Activated CD4-positive, alpha-beta T cell treated with anti-CD3 and anti-CD28 coated beads, Interleukin-2, amount 50 U/mL, for 4 hours (primary cell): Measurements from ENCODE around the gene CPTP.

ENCODE experiments used
- DNase-seq, 2 experiments: peaks; one replicate each; pipeline ENCODE4 v3.0.0-alpha.2; 2020

The CPTP gene

DNA sequence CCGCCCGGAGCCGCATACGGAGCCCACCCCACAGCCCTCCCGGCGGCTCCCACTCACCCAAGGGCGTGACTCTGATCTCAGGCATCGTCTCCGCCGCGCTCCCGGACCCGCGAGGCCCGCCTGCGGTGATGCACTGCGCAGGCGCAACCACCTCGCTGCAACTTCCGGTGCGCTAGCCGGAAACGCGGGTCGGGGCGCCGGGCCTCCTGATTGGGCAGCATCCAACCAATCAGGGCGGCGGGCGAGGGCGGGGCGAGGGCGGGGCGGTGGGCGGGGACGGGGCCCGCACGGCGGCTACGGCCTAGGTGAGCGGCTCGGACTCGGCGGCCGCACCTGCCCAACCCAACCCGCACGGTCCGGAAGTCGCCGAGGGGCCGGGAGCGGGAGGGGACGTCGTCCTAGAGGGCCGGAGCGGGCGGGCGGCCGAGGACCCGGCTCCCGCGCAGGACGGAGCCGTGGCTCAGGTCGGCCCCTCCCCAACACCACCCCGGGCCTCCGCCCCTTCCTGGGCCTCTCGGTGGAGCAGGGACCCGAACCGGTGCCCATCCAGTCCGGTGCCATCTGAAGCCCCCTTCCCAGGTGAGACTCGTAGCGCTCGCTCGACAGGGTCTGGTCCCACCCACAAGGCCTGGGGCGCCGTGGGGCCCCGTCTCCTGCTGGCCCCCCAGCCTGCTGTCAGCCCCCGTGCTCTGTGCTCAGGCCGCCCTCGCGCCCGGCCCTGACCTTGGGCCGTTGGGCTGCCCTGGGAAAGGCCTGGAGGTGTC, at the start of gene CPTP, which contains the start of gene INTS11:
Gene CPTP (plus strand): TSS at position 279 of the 764 bp plus-strand sequence. CDS start 2,109 bp downstream, outside the sequence.
Gene INTS11 (minus strand): TSS at position 137 of the 764 bp plus-strand sequence. CDS start 52 bp downstream, at position 85.
- peak; percentile 93 to 96 for DNase-seq

DNA sequence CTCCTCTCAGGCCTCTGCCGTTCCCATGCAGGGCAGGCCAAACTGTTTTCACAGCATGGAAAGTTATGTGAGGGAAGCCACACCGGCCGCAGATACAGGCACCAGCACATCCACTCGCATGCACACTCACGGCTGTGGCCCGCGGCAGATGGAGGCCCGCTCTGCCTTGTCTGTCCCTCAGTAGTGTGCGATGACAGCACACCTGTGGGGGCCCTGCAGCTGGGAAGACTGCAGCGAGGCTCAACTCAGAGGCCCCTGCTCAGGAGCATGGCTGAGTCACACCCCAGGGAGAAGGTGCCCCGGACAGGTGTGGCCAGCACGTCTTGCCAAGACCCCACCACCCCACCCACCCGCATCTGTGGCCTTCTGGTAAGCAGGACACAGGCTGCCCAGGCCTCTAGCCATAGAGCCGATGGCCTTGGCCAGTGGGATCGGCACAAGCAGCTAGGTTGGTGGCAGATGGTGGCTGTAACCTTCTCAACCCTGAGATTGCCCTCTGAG, 49.6 kb upstream of the CPTP start:
- no peak for DNase-seq

DNA sequence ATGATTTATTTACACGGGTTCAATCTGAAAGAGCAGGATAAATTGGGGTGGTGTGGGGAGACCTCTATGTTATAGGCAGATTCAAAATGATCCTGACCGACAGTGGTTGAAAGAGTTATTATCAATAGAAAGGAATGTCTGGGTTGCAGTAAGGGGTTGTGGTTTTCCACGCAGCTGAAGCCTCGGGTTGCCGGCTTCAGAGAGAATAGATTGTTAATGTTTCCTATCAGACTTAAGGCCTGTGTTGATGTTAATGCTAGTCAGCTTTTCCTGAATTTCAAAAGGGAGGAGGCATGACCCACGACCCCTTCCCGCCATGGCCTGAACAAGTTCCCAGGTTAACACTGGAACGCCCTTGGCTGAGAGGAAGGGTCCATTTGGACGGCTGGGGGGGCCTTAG, 48.8 kb upstream of the CPTP start:
- no peak for DNase-seq

DNA sequence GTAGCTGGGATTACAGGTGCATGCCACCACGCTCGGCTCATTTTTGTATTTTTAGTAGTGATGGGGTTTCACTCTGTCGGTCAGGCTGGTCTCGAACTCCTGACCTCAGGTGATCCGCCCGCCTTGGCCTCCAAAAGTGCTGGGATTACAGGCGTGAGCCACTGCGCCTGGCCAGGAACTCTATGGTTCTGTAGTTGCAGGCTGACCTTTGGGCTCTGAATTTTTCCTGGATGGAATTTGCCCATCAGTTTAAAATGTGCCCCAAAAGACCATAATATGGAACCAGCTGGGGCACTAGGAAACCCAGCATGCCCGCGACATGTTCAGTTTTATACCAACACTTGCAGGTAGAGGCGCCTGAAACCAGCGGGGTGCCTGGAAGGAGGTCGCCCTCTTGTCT, 46.0 kb upstream of the CPTP start:
- DNase-seq, result no peak

DNA sequence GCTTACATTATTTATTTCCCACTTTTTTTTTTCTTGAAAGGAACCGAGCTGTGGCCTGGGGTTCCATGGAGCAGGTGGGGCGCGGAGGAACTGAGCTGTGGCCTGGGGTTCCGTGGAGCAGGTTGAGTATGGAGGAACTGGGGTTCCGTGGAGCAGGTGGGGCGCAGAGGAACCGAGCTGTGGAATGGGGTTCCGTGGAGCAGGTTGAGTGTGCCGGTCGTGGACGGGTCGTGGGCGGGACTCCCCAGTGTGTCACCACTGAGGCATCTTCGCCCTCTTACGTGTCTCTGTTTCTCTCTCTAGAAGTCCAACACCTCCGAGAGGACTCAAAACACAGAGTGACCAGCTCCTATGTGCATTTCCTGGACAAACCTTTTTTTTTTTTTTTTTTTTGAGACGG, 45.6 kb upstream of the CPTP start:
- no peak for DNase-seq

DNA sequence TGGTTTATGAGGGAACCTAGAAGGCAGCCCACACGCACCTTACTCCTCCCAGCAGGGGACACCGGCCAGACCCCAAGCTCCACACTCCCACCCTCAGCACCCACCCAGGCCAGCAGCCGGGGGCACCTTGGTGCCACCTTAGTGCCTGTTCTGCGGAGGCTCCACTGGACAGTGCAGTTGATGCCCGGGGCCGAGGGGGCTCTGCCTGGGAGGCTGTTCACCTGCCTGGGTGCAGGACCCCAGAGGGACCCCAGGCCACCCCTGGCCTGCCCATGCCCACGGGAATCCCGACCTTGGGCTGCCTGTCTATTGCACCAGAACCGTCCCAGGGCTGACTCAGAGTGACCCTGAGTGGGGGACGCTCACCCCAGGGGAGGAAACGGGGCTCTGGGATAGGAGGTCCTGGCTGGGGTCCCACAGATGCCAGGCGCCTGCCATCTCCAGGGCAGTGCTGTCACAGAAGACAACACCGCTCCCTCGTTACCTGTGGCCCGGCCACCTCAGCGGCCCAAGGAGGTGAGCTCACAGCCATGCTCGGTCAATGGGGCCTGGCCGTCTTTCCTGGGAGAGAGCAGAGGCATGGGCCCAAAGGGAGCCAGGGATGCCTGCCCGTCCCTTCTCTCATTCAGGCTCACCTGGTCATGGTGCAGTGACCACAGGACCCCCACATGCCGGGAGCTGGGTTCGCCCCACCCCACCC, 43.7 kb upstream of the CPTP start:
- DNase-seq, result no peak

DNA sequence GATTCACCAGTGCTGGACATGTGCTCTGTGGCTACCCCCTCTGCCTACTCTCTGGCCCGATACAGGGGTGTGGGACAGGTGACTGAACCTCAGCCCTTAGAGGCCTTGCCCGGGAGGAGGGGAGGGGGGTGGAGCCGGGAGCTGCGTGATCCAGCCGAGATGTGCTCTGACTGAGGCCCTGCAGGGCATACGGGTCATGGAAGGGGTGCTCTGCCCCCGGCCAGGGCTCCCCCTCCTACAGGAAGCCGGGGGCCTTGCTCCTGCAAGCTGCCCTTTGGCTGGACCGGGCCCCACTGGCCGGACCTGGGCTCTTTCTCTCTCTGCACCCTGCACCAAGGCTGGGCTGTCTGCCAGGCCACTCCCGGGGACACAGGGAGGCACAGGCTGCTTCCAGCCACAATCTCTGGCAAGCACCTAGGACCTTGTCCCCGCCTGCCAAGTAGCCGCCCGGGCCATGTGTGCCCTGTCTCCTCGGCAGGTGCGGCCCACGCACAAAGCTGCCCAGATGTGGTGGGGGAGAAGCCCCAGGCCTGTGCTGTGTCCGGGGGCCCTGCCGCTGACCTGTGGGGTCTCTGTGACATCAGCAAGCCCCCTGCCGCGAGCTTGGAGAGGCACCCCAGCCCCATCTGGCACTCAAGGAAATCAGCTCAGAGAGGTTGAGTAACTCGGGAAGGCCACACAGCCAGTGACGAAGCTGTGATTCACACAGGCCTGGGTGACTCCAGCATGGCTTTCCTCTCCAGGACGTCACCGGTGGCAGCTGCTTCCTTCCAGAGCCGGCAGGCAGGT, 42.9 kb upstream of the CPTP start:
- DNase-seq, result no peak

DNA sequence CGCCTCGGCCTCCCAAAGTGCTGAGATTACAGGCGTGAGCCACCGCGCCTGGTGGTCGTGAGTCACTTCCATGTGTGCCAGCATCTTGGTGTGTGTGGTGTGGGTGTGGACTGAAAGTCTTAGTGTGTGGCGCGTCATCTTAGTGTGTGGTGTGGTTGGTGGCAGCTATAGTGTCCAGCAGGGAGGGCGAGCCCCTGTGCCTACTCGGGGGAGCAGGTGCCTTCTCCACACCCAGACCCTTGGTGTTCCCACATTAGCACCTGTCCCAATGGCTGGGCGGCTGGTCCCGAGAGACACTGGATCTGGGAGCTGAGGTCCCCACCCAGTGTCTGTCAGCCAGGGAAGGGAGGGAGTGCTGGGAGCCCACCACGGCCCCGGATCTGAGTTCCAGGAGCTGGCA, 41.6 kb upstream of the CPTP start:
- no peak for DNase-seq

DNA sequence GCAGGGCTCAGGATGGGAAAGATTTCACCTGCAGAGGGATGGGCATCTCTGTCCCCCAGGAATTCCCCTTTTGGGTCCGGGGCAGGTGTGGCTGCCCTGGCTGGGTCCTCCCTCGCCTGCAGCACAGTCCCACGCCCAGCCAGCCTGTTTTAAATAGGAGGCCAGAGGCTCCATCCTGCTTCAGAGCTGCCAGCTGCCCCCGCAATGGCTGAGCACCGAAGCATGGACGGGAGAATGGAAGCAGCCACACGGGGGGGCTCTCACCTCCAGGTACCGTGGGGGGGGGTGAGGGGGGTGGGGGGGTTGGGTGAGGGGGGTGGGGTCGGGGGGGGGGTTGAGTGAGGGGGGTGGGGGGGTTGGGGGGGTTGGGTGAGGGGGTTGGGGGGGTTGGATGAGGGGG, 40.8 kb upstream of the CPTP start:
- no peak for DNase-seq

DNA sequence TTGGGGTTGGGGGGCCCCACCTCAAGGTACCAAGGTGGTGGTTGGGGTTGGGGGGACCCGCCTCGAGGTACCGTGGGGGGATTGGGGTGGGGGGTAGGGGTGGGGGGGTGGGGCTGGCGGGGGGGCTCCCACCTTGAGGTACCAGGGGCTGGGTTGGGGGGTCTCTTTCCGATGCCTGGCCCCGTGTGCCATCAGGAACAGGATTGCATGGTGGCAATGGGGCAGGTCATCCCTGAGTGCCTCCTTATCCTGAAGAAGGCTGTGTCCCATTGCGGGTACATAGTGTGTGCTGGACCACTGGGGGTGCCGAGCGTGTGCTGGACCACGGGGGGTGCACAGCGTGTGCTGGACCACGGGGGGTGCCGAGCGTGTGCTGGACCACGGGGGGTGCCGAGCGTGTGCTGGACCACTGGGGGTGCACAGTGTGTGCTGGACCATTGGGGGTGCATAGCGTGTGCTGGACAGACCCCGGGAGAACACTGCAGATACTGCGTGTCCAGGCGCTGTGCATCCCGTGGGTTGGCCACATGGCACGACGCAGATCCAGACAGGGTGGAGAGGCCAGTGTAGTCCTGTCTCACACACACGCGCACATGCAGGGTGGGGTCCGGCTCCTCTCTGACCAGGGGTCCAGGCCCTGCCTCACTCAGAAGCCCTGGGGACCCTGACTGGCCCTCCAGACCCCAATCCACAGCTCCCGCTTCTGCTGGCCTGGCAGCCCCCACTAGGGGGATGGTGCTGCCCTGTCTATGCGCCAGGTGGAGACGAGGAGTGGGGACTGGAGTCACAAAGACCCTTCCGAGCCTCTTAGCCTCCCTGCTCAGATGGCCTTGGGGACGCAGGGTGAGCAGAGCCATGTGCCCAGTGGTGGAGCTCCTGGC, 40.1 kb upstream of the CPTP start:
- no peak for DNase-seq

DNA sequence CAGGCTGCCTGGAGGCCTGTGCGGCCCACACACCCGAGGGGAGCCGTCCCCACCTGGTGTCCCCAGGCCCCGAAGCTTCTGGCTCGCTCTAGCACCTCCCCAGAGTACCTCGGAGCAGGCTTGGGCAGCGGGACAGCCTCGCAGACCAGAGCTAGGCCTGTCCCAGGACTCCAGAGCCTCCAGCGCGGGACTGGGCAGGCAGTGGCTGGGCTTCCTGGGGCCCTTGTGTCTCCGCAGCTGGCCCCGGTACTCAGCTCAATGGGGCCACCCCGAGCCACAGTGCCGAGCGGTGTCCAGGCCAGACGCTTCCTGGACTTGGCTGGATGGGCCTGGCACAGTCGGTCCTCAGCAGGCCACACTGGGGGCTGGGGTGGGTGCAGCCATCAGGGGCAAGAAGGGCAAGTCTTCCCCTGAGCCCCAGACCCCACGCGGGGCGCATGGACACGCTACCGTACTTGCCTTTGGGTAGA, 39.5 kb upstream of the CPTP start:
- no peak for DNase-seq

DNA sequence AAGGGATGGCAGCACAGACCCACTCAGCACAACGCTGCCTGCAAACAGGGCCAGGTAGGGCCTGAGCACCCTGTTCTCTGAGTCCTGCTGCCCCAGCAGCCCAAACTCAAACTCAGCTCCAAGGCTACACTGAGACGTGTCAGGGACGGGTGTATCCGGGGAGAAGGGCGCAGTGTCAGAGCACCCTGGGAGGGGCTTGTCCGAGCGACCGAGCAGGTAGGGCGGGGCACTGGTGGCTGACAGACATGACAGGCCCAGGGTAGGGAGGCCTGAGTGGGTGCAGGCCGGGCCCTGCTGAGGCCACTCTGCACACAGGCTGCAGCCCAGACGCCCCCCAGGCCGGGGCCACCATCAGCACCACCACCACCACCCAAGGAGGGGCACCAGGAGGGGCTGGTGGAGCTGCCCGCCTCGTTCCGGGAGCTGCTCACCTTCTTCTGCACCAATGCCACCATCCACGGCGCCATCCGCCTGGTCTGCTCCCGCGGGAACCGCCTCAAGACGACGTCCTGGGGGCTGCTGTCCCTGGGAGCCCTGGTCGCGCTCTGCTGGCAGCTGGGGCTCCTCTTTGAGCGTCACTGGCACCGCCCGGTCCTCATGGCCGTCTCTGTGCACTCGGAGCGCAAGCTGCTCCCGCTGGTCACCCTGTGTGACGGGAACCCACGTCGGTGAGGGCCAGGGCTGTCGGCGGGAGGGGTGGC, 38.8 kb upstream of the CPTP start:
- no peak for DNase-seq

DNA sequence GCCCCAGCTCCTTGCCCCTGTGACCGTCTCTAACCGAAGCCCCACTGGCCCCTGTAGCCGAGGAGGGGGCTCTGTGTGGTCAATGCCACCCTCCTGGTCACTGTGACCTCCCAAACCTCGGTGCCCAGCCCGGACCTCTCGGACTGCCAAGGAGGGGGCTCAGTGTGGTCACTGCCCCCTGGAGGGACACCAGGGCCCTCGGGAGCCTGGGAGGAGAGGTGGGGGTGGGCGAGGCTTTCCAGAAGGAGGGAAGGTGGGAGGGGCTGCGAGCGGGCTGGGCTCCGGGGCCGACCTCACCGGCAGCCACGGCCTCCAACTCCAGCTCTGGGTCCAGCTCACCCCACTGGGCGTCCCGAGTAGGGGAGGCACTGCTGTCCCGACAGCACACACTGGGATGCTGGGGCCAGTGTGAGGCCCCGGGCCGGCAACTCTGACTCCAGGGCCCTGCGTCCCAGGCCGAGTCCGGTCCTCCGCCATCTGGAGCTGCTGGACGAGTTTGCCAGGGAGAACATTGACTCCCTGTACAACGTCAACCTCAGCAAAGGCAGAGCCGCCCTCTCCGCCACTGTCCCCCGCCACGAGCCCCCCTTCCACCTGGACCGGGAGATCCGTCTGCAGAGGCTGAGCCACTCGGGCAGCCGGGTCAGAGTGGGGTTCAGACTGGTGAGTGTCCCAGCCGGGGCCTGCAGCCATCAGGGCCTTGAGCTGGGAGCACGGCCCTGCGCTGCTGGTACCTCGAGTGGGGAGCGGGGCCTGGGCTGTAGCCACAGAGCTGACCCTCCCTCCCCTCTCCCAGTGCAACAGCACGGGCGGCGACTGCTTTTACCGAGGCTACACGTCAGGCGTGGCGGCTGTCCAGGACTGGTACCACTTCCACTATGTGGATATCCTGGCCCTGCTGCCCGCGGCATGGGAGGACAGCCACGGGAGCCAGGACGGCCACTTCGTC, 38.0 kb upstream of the CPTP start:
- DNase-seq, result no peak

DNA sequence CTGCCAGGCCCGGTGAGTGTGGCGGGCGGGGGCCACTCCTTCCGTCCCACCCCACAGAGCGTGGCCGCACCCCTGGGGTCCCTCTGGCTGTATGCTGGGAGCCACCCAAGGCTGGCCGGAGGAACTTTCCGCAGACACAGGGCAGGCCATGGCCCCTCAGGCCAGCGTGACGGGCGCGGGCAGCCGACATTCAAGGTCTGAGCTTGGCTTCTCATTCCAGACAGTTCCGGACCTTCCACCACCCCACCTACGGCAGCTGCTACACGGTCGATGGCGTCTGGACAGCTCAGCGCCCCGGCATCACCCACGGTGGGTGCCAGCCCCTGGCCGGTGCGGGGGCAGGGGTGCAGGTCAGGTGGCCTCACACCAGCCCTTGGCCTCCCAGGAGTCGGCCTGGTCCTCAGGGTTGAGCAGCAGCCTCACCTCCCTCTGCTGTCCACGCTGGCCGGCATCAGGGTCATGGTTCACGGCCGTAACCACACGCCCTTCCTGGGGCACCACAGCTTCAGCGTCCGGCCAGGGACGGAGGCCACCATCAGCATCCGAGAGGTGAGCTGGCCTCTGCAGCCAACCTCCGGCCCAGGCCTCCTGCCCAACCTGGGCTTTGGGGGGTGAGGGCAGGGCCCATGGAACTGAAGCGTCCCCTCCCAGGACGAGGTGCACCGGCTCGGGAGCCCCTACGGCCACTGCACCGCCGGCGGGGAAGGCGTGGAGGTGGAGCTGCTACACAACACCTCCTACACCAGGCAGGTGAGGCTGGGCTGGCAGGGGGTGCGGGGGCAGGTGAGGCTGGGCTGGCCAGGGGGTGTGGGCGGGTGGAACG, 37.1 kb upstream of the CPTP start:
- no peak for DNase-seq

DNA sequence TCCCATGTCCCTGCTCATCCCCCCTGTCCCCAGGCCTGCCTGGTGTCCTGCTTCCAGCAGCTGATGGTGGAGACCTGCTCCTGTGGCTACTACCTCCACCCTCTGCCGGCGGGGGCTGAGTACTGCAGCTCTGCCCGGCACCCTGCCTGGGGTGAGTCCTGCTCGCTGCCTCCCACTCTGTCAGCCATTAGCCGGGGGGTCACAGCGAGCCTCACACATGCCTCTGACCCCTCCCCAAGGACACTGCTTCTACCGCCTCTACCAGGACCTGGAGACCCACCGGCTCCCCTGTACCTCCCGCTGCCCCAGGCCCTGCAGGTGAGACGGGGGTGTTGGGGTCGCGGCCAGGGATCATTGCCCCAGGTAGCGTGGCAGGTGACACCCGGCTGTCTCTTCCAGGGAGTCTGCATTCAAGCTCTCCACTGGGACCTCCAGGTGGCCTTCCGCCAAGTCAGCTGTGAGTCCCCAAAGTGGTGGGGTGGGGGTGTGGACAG, 34.3 kb upstream of the CPTP start:
- peak; percentile 63 to 65 for DNase-seq

DNA sequence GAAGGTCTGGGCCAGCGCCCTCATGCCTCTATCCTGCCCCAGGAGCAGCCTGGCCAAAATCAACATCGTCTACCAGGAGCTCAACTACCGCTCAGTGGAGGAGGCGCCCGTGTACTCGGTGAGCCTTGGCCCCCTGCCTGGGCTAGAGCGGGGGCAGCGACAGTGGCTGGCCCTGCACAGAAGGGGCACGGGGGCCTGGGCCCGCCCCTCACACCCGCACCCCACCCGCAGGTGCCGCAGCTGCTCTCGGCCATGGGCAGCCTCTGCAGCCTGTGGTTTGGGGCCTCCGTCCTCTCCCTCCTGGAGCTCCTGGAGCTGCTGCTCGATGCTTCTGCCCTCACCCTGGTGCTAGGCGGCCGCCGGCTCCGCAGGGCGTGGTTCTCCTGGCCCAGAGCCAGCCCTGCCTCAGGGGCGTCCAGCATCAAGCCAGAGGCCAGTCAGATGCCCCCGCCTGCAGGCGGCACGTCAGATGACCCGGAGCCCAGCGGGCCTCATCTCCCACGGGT, 33.5 kb upstream of the CPTP start:
- DNase-seq, result no peak

DNA sequence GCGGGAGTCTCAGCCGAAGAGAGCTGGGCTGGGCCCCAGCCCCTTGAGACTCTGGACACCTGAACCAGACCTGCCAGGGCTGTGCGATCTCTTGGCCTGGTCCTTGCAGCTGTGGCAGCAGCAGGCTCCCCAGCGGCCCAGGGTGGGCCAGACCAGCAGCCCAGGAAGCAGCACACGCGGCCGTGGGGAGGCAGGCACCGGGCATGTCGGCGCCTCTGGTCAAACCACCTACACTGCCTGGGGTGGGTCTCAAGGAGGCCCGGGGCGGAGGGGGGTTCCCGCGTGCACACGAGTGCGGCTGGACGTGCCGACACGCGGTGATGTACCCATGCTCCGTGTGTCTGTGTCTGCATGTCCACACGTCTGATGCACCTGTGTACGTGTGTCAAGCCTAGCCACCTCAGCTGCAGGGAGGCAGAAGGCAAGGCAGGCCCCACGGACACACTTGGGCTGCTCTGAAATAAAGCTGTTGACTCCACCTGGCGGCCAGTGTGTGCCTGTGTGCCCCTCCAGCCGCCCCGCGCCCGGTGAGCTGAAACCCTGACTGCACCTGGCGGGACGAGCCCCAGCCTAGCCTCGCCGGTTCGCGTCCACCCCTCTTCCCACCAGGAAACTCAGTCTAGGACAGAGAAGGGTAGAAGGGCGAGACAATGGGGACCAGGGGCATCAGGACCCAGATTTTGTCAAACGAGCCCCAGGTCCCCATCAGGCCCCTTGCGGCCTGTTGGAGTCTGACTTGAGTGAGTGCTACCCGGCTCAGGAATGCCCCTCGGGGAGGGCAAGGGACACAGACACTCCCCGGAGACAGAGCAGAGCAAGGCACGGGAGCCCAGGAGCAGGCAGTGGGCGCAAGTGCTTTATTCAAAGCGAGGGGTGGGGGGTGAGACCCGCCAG, 32.8 kb upstream of the CPTP start:
- peak; percentile 64 to 68 for DNase-seq

DNA sequence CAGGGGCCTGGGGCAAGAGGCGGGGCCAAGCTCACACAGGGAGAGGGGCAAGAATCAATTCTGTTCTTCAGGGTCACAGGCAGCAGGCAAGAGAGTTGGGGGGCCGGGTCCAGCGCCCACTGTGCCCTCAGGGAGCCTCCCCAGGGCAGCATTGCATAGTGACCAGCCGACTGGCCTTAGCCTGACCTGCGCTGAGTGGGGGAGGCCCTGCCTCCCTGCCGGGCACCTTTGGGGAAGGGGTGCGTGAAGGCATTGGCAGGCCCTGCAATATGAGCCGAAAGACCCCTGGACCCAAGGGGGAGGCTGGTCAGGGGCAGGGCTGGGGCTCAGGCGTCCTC, 32.2 kb upstream of the CPTP start:
- DNase-seq, result no peak
